Liver (tissue), 9 donors: ENCODE measurements around the gene PHTF2. TPM values are rescaled to one million over a fixed set of nuclear protein-coding genes. Genes with fewer than 3 reads are reported as not detected.

Source experiments
- DNase-seq: peaks from one replicate; pipeline ENCODE4 v3.0.0-alpha.2; 2017; ENCODE audit warnings: low spot score
- H3K27ac ChIP-seq, 2 donors: one replicate each; pipeline ENCODE4 v1.7.0; 2013; ENCODE audit warnings: inconsistent platforms in 2 of 2, low read length in 2 of 2, control low read depth in 1 of 2, low read depth in 1 of 2, mild to moderate bottlenecking in 1 of 2
- H3K27me3 ChIP-seq, 4 donors: one replicate each; pipeline versions ENCODE4 v1.6.1 to v1.7.0; 2013; ENCODE audit warnings: low read length in 3 of 4, inconsistent platforms in 1 of 4, mild to moderate bottlenecking in 1 of 4, moderate library complexity in 1 of 4; ENCODE audit not compliant: control insufficient read depth in 4 of 4, insufficient read depth in 4 of 4
- H3K36me3 ChIP-seq, 4 donors: one replicate each; pipeline versions ENCODE4 v1.6.1 to v1.7.0; 2013; ENCODE audit warnings: low read length in 3 of 4, mild to moderate bottlenecking in 3 of 4, low read depth in 1 of 4, moderate library complexity in 1 of 4; ENCODE audit not compliant: control insufficient read depth in 4 of 4, insufficient read depth in 3 of 4
- H3K4me1 ChIP-seq, 4 donors: one replicate each; pipeline versions ENCODE4 v1.6.1 to v1.7.0; 2013; ENCODE audit warnings: low read length in 3 of 4, mild to moderate bottlenecking in 3 of 4, moderate library complexity in 1 of 4; ENCODE audit not compliant: control insufficient read depth in 4 of 4, insufficient read depth in 4 of 4
- H3K4me3 ChIP-seq, 3 donors: one replicate each; pipeline versions ENCODE4 v1.6.1 to v1.7.0; 2013; ENCODE audit warnings: low read length in 3 of 3, control low read depth in 1 of 3, low read depth in 1 of 3, mild to moderate bottlenecking in 1 of 3
- H3K9ac ChIP-seq, 2 donors: one replicate each; pipeline ENCODE4 v1.7.0; 2013; ENCODE audit warnings: low read length in 2 of 2, mild to moderate bottlenecking in 2 of 2, moderate library complexity in 2 of 2, control low read depth in 1 of 2, low read depth in 1 of 2
- H3K9me3 ChIP-seq, 4 donors: one replicate each; pipeline versions ENCODE4 v1.6.1 to v1.7.0; 2013; ENCODE audit warnings: low read length in 3 of 4; ENCODE audit not compliant: control insufficient read depth in 4 of 4
- ATF3 ChIP-seq: IDR thresholded peaks from 2 replicates; pipeline ENCODE4 v1.6.1; 2016; ENCODE audit warnings: antibody characterized with exemption
- CTCF ChIP-seq: fragments of 150-350 bp; IDR thresholded peaks from 2 replicates; pipeline ENCODE4 v1.5.1; 2017; ENCODE audit warnings: improper control_type of control experiment, low read depth, low read length; ENCODE audit not compliant: missing input control
- EGR1 ChIP-seq, 2 donors: IDR thresholded peaks; 2 replicates each; pipeline ENCODE4 v1.6.1; 2016 to 2018; ENCODE audit warnings: antibody characterized with exemption in 2 of 2, low read depth in 2 of 2
- FOXA1 ChIP-seq: IDR thresholded peaks from 2 replicates; pipeline ENCODE4 v1.6.1; 2016; ENCODE audit warnings: antibody characterized with exemption
- FOXA2 ChIP-seq: IDR thresholded peaks from 2 replicates; pipeline ENCODE4 v1.6.1; 2016; ENCODE audit warnings: antibody characterized with exemption
- GABPA ChIP-seq, 2 donors: IDR thresholded peaks in 1 of 2; conservative IDR thresholded peaks in 1 of 2; 2 replicates each; pipeline ENCODE4 v1.6.1; 2016; ENCODE audit warnings: antibody characterized with exemption in 2 of 2, mild to moderate bottlenecking in 1 of 2, moderate library complexity in 1 of 2
- HNF4A ChIP-seq, 2 donors: conservative IDR thresholded peaks; 2 replicates each; pipeline ENCODE4 v1.6.1; 2016; ENCODE audit warnings: antibody characterized with exemption in 2 of 2, mild to moderate bottlenecking in 2 of 2
- HNF4G ChIP-seq: IDR thresholded peaks from 2 replicates; pipeline ENCODE4 v1.6.1; 2016; ENCODE audit warnings: antibody characterized with exemption
- JUND ChIP-seq, 2 donors: IDR thresholded peaks; 2 replicates each; pipeline ENCODE4 v1.6.1; 2016; ENCODE audit warnings: antibody characterized with exemption in 2 of 2
- MAX ChIP-seq: IDR thresholded peaks from 2 replicates; pipeline ENCODE4 v1.6.1; 2016; ENCODE audit warnings: antibody characterized with exemption
- NR2F2 ChIP-seq: IDR thresholded peaks from 2 replicates; pipeline ENCODE4 v1.6.1; 2016; ENCODE audit warnings: antibody characterized with exemption
- RAD21 ChIP-seq, 2 donors: IDR thresholded peaks; 2 replicates each; pipeline ENCODE4 v1.6.1; 2016; ENCODE audit warnings: antibody characterized with exemption in 2 of 2, mild to moderate bottlenecking in 2 of 2
- REST ChIP-seq: IDR thresholded peaks from 2 replicates; pipeline ENCODE4 v1.6.1; 2016; ENCODE audit warnings: antibody characterized with exemption, mild to moderate bottlenecking
- RXRA ChIP-seq, 2 donors: IDR thresholded peaks; 2 replicates each; pipeline ENCODE4 v1.6.1; 2017 to 2018; ENCODE audit warnings: antibody characterized with exemption in 2 of 2, mild to moderate bottlenecking in 1 of 2
- SP1 ChIP-seq: IDR thresholded peaks from 2 replicates; pipeline ENCODE4 v1.6.1; 2018; ENCODE audit warnings: antibody characterized with exemption, mild to moderate bottlenecking
- TAF1 ChIP-seq: conservative IDR thresholded peaks from 2 replicates; pipeline ENCODE4 v1.6.1; 2016; ENCODE audit warnings: antibody characterized with exemption, mild to moderate bottlenecking
- YY1 ChIP-seq: IDR thresholded peaks from 2 replicates; pipeline ENCODE4 v1.6.1; 2016; ENCODE audit warnings: antibody characterized with exemption, mild to moderate bottlenecking
- ZBTB33 ChIP-seq: IDR thresholded peaks from 2 replicates; pipeline ENCODE4 v1.6.1; 2016; ENCODE audit warnings: antibody characterized with exemption
- whole genome bisulfite sequencing: extraction: QIAGEN DNeasy Blood & Tissue Kit; methylation state at CpG from one replicate; pipeline ENCODE4 v1.1.7; 2013; 5-methylcytosine and 5-hydroxymethylcytosine counted together
- polyA plus RNA-seq, 2 donors: library from polyadenylated mRNA; stranded (reverse) in 1 of 2; unstranded in 1 of 2; fragments of 200-250 nt in 1 of 2; fragments of >200 nt in 1 of 2; fragmentation: Nextera tagmentation in 1 of 2; extraction: Ambion mirVana in 1 of 2; gene quantifications; one replicate each; pipeline versions ENCODE4 v1.2.1 to v1.2.3, GENCODE V29; 2013 to 2015
- total RNA-seq, 2 donors: library from RNA; depleted of rRNA; stranded (reverse); fragments of >200 nt; gene quantifications; one replicate each; pipeline ENCODE4 v1.2.3, GENCODE V29; 2014
- donor health status: healthy.
- donor health status: healthy.
- donor health status: healthy.
- donor health status: healthy.
- donor health status: healthy.

The PHTF2 gene
- total and polyA plus RNA-seq, 4 donors, result 2.2 to 7.3 (median 4.7) TPM

DNA sequence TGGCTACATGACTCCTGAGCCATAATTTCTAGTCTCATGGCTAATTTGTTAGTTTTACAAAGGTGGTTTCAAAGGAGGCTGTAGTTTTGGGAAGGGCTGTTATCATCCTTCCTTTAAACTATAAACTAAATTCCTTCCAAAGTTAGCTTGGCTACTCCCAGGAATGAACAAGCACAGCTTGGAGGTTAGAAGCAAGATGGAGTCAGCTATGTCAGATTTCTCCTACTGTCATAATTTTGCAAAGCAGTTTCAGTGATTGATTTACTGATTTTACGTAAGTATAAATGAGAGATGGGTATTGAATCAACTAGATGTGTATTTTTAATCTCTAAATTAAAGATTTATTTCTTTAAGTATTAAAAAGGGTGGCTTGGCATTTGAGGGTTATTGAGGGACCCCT lies 79.9 kb downstream of the PHTF2 start:
- no peaks in the 10 kb centered on the region for H3K9me3 ChIP-seq
- no peaks in the 10 kb centered on the region for H3K36me3 ChIP-seq
- no peak overlapping the region for H3K9ac ChIP-seq
- no peaks in the 10 kb centered on the region for H3K4me1 ChIP-seq
- WGBS, result 99% methylated on average over 1 of the region's 1 CpG
- no peak for DNase-seq
- TF ChIP-seq HNF4A (conservative IDR thresholded peaks at IDR 0.05), result no peak
- H3K27me3 ChIP-seq, result no peaks in the 10 kb centered on the region
- H3K27ac ChIP-seq, result no peak overlapping the region
- H3K4me3 ChIP-seq, result no peak overlapping the region

DNA sequence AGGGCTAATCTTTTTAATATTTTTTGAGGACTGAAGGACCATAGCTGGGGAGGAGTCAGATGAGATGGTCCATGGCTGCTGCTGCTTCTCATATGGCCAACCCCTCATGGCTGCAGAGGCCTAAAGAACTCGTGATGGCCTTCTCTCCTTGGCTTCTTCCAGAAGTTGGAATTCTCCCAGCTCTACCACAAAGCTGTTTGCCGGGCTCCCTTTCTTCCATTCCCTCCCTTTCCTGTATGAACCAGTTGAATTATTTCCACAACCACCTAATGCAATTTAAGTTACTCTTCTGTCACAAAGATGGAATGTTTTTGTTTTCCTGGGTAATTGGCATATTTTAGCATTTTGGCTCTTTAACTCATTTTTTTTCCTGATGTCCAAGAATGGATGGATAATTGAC lies 80.7 kb downstream of the PHTF2 start:
- no peaks in the 10 kb centered on the region for H3K27me3 ChIP-seq
- no peaks in the 10 kb centered on the region for H3K4me1 ChIP-seq
- H3K27ac ChIP-seq, result no peak overlapping the region
- TF ChIP-seq FOXA2 (no peak), GABPA (IDR thresholded peaks at IDR 0.05 in 1 of 2, conservative IDR thresholded peaks at IDR 0.05 in 1 of 2) (no peak), NR2F2 (no peak), TAF1 (no peak), RAD21 (IDR thresholded peaks at IDR 0.05) (no peak), JUND (IDR thresholded peaks at IDR 0.05) (no peak)
- DNase-seq, result no peak
- no peaks in the 10 kb centered on the region for H3K9me3 ChIP-seq
- H3K4me3 ChIP-seq, result no peak overlapping the region
- no peak overlapping the region for H3K9ac ChIP-seq
- H3K36me3 ChIP-seq, result no peaks in the 10 kb centered on the region
- 86% methylated on average over 2 of the region's 2 CpGs for WGBS

GRCh38 chr7:77881871-77882270 lies 83.3 kb downstream of the PHTF2 start:
- DNase-seq, result no peak
- H3K36me3 ChIP-seq, result no peaks in the 10 kb centered on the region
- no peaks in the 10 kb centered on the region for H3K27me3 ChIP-seq
- 97% methylated on average over 2 of the region's 2 CpGs for WGBS
- no peak overlapping the region for H3K27ac ChIP-seq
- TF ChIP-seq HNF4A (conservative IDR thresholded peaks at IDR 0.05) (no peak), HNF4G (no peak), FOXA2 (no peak), YY1 (no peak), GABPA (IDR thresholded peaks at IDR 0.05 in 1 of 2, conservative IDR thresholded peaks at IDR 0.05 in 1 of 2) (no peak), ZBTB33 (no peak), TAF1 (no peak), NR2F2 (no peak), MAX (no peak), CTCF (no peak), JUND (IDR thresholded peaks at IDR 0.05) (no peak), SP1 (no peak), REST (no peak), EGR1 (IDR thresholded peaks at IDR 0.05; ENCODE audit: low read depth in 2 of 2) (no peak), FOXA1 (no peak), RXRA (IDR thresholded peaks at IDR 0.05) (no peak), ATF3 (no peak), RAD21 (IDR thresholded peaks at IDR 0.05) (no peak)
- H3K4me1 ChIP-seq, result no peaks in the 10 kb centered on the region
- H3K4me3 ChIP-seq, result no peak overlapping the region
- no peak overlapping the region for H3K9ac ChIP-seq
- H3K9me3 ChIP-seq, result no peaks in the 10 kb centered on the region
